HG03196 (cell line): ENCODE measurements around the gene CTTNBP2NL.
"Not testable (repeated sequence)": the region's sequence is repeated elsewhere in the genome, so short reads cannot be mapped to it uniquely, and the experiment has no call there.

Experiments used
- ATAC-seq: cut with Tn5 transposase; IDR thresholded peaks from one replicate; pipeline ENCODE4 v1.9.1; 2021; ENCODE audit not compliant: unreplicated experiment

CTTNBP2NL gene

DNA sequence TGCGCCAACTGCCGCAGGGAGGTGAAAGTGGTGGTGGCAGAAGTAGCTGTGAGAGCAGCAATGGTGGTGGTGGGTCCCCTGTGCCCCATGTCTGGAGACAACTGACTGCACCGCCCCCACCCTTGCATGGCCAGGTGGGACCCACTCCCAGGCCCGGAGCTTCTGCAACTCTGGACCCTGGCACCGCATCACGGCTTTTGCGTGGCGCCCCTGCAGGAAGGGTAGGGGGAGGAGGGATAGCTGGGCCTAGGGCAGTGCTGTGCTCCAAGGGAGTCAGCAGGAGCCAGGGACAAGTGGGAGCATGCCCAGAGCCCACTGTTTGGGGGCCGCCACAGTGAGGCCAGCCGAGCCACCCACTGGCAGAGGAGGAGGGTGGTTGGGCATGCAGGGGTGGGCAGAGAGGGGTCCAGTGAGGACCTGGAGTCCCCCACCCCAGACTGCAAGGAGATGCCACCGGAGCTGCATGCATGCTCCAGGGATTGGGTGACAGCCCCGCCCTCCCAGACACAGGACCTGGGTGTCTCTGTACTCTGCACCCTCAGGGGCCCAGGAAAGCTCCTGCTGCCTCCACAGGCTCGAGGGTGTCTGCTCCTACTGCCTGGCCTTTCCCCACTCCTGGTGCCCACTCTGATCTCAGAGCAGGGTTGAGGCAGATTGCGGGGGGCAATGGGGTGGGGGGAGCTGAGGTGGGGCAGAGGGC lies 9.8 kb upstream of the CTTNBP2NL start:
- ATAC-seq, result no peak

- no peak for ATAC-seq
These were observed 9.2 kb upstream of the CTTNBP2NL start for GRCh38 chr1:112386731-112387346.

DNA sequence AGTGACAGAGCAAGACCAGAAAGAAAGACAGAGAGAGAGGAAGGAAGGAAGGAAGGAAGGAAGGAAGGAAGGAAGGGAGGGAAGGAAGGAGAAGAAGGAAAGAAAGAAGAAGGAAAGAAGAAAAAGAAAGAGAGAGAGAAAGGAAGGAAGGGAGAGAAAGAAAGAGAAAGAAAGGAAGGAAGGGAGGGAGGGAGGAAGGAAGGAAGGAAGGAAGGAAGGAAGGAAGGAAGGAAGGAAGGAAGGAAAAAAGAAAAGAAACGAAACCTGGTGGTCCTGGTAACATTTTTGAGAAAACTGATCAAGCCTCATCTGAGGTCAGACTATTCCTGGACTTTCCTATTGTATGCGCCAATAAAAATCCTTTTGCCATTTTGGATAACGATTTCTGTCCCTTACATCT lies 8.2 kb upstream of the CTTNBP2NL start:
- no peak for ATAC-seq

- no peak for ATAC-seq
These were observed 7.6 kb upstream of the CTTNBP2NL start for GRCh38 chr1:112388436-112388835.

DNA sequence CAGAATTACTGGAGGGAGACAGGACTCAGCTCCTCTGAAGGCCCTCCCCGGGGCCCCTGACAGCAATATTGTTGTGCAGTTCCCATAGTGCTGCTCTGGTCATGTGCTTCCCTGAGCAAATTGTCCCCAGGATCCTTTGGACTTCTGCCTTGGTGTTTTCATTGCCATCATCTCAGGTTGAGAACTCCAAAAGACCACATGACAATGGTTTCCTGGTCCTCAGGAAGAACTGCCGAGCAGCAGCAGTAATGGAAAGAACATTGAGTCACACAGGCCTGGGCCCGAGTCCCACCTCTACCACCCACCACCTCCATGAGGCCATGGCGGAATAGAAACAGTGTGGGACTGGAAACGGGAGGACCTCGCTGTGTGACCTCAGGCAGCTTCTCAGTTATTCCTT lies 6.3 kb upstream of the CTTNBP2NL start:
- no peak for ATAC-seq

GRCh38 chr1:112390335-112390734 lies 5.7 kb upstream of the CTTNBP2NL start:
- ATAC-seq, result not testable (repeated sequence)

DNA sequence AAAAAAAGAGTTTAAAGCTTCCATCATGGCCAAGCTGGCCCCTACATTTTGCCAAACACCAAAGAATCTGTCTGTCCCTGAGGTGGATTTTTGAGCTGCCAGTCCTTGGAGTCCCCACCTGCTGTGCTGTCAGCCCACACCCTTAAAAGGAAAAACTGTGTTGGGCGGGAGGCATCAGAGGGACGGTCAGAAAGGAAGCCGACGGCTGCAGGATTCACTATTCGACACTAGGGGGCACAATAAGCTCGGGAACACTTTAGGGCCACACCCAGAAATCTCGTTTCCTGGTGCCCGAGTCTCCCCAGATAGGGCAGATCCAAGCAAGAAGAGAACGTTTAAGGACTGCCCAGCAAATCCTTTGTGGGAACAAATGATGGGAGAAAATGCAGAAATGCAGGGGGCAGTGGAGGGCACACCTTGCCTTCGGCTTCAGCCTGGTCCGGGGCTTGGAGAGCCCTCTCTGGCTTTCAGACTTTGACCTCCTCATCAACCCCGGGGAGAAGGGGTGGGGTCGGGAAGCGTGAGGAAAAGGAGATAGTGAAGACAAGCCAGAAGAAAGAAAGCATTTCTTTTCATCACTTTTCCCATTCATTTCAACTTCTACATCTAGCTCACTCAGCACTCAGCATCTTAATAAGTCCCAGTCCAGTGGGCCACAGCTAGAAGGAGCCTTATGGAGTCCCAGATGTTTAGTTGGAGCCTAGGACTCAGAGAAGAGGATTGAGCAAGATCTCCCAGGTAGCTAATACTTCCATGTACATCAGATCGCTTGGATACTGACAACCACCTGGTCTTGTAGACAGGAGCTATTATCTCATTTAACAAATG lies 5.0 kb upstream of the CTTNBP2NL start:
- ATAC-seq, result peak; percentile 52

GRCh38 chr1:112391603-112391940 lies 4.4 kb upstream of the CTTNBP2NL start:
- no peak for ATAC-seq

DNA sequence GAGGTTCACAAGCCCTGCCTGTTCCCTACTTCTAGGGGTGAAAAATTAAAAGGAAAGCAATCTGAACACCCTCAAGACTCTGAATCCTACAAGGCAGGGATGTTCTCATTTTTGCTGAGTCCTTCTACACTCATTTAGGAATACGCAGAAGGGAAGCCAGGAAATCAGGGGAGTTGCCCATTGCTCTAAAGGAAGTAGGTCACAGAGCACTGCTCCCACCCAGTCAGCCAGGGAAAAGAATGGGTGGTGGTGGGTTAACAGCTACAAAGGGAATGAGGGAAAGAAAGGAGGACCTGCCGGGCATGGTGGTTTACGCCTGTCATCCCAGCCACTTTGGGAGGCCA lies 2.4 kb upstream of the CTTNBP2NL start:
- ATAC-seq, result no peak

GRCh38 chr1:112394743-112395062 lies 1.3 kb upstream of the CTTNBP2NL start:
- ATAC-seq, result no peak

DNA sequence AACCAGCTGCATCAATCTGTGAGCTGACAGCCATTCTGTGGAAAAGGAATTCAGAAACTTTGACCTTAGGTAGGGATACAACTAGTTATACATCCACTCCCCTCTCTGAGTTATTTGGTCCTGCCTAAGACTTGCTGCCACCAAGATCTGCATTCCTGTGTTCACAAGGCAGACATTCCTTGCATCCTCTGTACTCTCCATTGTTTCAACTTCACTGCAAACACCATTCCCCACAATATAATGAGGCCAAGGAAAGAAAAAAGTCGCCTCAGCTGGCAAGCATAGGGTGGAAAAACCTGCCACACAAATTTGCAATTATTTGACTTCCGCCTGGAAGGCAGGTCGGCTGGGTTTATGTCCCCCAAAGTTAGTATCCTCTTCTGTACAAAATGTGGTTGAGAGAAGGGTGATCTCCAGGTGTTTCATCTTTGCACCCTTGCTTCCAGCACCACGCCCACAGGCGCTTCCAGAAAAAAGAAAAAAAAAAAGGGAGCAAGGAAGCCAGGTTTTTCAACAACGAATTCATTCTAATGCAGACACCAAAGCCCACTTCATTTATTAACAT lies 676 bp upstream of the CTTNBP2NL start:
- ATAC-seq, result no peak

DNA sequence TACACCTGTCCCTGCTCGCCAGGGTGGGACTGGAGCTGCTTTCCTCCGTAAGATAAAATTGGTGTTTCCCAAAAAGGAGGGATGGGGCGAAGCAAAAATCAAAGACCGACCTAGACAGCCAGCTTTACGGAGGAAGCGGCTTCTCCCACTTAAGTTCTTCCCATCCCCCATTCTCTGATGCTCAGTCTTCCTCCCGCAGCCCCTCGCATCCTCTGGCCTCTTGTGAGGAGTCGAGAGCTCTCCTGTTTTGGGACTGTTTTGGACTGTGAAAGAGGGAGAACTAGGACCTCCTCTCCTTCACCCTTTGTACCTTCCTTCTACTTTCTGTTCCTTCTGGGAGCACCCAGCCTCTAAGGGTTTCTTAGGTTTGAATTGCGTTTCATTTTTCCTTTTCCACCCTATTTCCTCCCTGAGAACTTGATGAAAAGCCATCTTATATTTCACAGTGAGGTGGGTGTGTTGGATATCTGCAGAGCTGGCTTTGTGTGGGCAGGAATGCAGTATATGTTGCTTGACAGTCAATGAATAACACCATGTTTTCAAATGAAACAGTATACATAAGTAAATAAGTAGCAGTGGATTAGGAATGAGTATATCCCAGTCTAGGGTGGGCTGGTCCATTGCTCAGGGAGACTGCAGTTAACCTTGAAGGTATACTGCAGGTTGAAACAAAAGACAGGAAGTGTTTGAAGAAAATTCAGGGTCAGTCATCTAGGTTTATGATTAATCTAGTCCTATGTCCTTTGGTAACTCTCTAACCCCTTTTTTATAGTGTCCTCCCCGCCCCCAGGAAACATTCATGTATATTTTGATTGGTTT lies 848 bp downstream of the CTTNBP2NL start:
- no peak for ATAC-seq

DNA sequence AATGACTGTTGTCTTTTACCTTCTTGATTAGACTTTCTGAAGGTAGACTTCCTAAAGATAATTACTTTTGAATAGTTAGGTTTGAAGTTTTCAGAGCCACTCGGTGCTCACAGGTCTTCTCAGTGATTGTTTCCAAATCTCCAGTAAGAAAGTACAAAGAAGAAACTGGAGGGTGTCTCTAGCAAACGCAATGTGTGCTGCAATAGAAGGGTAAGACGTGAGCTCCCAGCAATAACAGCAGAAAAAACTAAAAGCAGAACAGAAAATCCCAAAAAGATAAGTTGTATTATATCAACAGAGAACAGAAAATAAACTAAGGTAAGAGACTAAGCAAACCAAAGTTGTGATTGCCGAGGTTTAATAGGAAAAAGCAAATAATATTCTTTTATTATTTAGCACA lies 1.8 kb downstream of the CTTNBP2NL start:
- no peak for ATAC-seq

- no peak for ATAC-seq
These were observed 3.4 kb downstream of the CTTNBP2NL start for GRCh38 chr1:112399456-112399855.

GRCh38 chr1:112400706-112401105 lies 4.7 kb downstream of the CTTNBP2NL start:
- ATAC-seq, result not testable (repeated sequence)

- ATAC-seq, result no peak
These were observed 6.9 kb downstream of the CTTNBP2NL start for GRCh38 chr1:112402682-112403643.

DNA sequence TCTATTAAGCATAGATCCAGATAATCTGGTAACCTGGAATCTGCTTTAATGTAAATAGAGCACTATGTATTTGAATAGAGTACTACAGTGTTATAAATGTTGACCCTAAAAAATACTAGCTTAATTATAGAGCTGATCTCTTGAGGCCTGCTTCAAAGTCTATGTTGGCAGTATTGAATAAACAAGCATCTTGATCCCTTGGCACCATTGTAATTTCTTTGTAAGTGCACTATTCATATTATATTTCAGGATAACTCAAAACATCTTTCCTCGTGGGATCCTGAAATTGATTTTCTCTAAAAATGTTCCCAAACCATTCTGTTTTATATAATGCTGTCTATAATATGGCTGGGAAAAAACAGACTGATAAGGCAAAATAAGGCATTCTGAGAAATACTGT lies 10.8 kb downstream of the CTTNBP2NL start:
- no peak for ATAC-seq

GRCh38 chr1:112409414-112409813 lies 13.4 kb downstream of the CTTNBP2NL start:
- no peak for ATAC-seq

- ATAC-seq, result no peak
These were observed 14.7 kb downstream of the CTTNBP2NL start for GRCh38 chr1:112410673-112411072.

- ATAC-seq, result no peak
These were observed 21.3 kb downstream of the CTTNBP2NL start for GRCh38 chr1:112417271-112417670.
